ENCODE results near the gene JPH4. TPM values are rescaled to one million over a fixed set of nuclear protein-coding genes. Genes with fewer than 3 reads are reported as not detected.

Gene JPH4
- total and polyA plus RNA-seq, 2 donors (not counting 1 experiment from before 2014, with no cell fraction given), result not detected

DNA sequence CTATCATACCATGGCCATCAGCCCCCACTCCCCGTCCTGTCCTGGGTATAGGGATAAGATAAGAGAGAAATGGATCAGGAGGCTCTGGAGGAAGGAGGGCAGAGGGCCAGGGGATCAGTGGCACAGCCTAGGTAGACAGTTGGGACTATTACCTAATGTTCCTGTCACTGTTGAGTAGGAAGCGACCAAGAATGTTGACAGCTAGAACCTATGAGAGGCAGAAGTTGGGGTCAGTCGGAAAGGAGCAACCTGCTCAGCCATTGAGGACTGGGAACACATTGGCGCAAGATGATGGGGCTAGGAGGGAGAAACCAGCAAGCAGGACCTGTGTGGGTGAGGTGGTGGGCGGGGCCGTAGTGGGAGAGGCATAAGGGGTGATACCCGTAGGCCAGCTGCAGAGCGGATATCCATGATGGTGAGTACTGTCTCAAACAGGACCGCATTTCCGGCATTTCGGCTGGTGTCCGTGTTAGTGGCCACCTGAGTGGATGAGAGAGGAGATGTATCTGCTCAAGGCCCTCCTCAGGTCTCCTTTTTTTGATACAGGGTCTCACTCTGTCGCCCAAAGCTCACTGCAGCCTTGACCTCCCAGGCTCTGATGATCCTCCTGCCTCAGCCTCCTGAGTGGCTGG is 14.3 kb downstream of the JPH4 start:
- no peak overlapping the region for H3K4me2 ChIP-seq (replicated peaks; ENCODE audit: low read depth, low read length, poor library complexity, severe bottlenecking)
- no peak for TF ChIP-seq EZH2 (IDR thresholded peaks at IDR 0.05; ENCODE audit: borderline replicate concordance, insufficient read depth, low read depth, low read length, poor library complexity, severe bottlenecking)
- TF ChIP-seq, protein P1, sequence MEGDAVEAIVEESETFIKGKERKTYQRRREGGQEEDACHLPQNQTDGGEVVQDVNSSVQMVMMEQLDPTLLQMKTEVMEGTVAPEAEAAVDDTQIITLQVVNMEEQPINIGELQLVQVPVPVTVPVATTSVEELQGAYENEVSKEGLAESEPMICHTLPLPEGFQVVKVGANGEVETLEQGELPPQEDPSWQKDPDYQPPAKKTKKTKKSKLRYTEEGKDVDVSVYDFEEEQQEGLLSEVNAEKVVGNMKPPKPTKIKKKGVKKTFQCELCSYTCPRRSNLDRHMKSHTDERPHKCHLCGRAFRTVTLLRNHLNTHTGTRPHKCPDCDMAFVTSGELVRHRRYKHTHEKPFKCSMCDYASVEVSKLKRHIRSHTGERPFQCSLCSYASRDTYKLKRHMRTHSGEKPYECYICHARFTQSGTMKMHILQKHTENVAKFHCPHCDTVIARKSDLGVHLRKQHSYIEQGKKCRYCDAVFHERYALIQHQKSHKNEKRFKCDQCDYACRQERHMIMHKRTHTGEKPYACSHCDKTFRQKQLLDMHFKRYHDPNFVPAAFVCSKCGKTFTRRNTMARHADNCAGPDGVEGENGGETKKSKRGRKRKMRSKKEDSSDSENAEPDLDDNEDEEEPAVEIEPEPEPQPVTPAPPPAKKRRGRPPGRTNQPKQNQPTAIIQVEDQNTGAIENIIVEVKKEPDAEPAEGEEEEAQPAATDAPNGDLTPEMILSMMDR (IDR thresholded peaks at IDR 0.05), result no peak
- H3K4me3 Mint-ChIP-seq, result peak overlapping the region; percentile 15
- peaks cover 43% of the 10 kb centered on the region for H3K4me1 Mint-ChIP-seq
- no peaks in the 10 kb centered on the region for H3K9me3 Mint-ChIP-seq (ENCODE audit: insufficient read depth)
- peaks cover 15 to 27% of the 10 kb centered on the region in 2 donors for H3K4me1 ChIP-seq (ENCODE audit: control insufficient read depth in 2 of 2, insufficient read depth in 2 of 2, low read length in 2 of 2)
- no peak overlapping the region for H3K9ac ChIP-seq (ENCODE audit: low read length)
- peaks cover 0 to 68% of the 10 kb centered on the region in 2 experiments for H3K36me3 ChIP-seq (replicated peaks in 1 of 2; ENCODE audit: control extremely low read depth in 1 of 2, control insufficient read depth in 1 of 2, extremely low read depth in 1 of 2, insufficient read depth in 2 of 2, low read length in 1 of 2)
- no peaks in the 10 kb centered on the region for H3K27me3 ChIP-seq (replicated peaks in 1 of 4; ENCODE audit: control extremely low read depth in 1 of 4, control insufficient read depth in 3 of 4, insufficient read depth in 4 of 4, low read length in 3 of 4)
- ChIA-PET POLR2A (no interaction called here), CTCF (interaction anchor here (5.3 to 12.4 kb wide), 4 partner anchors 7 to 86 kb away, joined by 27 to 335 read pairs (median 70); partner anchors contain the start of genes THTPA and ZFHX2)
- intact Hi-C loops (cut with micrococcal nuclease), result loop anchor here (10.0 kb wide), 2 partner anchors 279 to 471 kb away; partner anchors contain the start of gene HOMEZ
- H3K27ac ChIP-seq (ENCODE audit: low read length in 2 of 2), result no peak overlapping the region
- H3K27me3 Mint-ChIP-seq, result no peaks in the 10 kb centered on the region
- WGBS (ENCODE audit: insufficient coverage), result 97% methylated on average over 13 of the region's 13 CpGs
- H3K9me3 ChIP-seq (ENCODE audit: control extremely low read depth in 1 of 3, control insufficient read depth in 2 of 3, insufficient read depth in 1 of 3, low read length in 2 of 3), result no peaks in the 10 kb centered on the region
- H3K27ac Mint-ChIP-seq, result peak overlapping the region; percentile 48
- peak; percentile 10 for DNase-seq
- peaks cover 34% of the 10 kb centered on the region for H4K20me1 ChIP-seq (ENCODE audit: control insufficient read depth, insufficient read depth, low read length, poor library complexity, severe bottlenecking)
- no peak for ATAC-seq (ENCODE audit: low read depth)
- H3K4me3 ChIP-seq (ENCODE audit: control extremely low read depth in 1 of 5, extremely low read depth in 1 of 5, insufficient read depth in 1 of 5, low read depth in 2 of 5, low read length in 4 of 5), result no peak overlapping the region
- H2AFZ ChIP-seq (ENCODE audit: insufficient read depth, low read depth, low read length, poor library complexity, severe bottlenecking), result no peak overlapping the region
- H3K79me2 ChIP-seq (ENCODE audit: control insufficient read depth, insufficient read depth, low read length), result peaks cover 36% of the 10 kb centered on the region
